GM19372 (cell line): ENCODE data around the gene LRRC8D.

Experiments
- ATAC-seq: cut with Tn5 transposase; IDR thresholded peaks from one replicate; pipeline ENCODE4 v1.9.1; 2021; ENCODE audit warnings: mild to moderate bottlenecking, low read depth, moderate library complexity; ENCODE audit not compliant: unreplicated experiment

Gene LRRC8D

DNA sequence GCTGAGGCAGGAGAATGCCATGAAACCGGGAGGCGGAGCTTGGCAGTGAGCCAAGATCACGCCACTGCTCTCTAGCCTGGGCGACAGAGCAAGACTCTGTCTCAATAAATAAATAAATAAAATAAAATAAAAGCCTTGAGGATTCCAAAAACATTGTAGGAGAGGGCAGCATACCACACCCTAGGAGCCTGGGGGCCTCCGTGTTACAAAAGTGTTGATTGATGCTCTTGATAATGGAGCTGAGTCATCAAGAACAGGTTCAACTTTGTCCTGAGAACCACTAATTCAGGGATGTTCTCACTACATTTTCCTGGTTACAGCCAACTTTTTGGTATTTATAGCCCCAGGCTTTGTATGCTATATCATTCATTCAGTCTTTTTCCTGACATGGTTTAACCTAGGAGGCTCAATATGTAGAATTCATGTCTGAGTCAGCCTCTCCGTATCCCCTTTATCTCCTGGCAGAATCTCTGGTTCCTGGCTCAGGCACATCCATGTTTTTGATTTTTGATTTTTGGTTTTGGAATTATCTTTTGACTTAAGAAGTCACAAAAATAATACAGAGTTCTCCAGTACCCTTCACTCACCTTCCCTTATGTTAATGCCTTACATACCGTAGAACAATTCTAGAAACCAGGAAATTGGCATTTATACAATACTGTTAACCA is 69.4 kb downstream of the LRRC8D start:
- ATAC-seq: no peak

DNA sequence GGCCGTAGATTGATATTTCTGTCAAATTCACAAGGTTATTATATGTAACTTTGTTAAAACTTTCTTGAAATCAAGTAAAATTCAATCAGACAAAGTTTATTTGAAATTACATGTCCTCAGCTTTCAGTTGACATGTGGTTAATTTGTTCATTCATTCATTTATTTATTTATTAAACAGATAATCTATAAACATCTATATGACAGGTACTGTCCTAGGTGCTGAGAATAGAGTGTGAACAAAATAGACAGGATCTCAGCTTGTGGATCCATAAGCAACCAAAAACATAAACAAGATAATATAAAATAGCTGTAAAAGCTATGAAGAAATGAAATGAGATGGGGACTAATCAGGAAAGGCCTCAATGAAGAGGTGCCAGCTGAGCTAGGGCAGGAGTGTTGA is 72.0 kb downstream of the LRRC8D start:
- no peak for ATAC-seq

DNA sequence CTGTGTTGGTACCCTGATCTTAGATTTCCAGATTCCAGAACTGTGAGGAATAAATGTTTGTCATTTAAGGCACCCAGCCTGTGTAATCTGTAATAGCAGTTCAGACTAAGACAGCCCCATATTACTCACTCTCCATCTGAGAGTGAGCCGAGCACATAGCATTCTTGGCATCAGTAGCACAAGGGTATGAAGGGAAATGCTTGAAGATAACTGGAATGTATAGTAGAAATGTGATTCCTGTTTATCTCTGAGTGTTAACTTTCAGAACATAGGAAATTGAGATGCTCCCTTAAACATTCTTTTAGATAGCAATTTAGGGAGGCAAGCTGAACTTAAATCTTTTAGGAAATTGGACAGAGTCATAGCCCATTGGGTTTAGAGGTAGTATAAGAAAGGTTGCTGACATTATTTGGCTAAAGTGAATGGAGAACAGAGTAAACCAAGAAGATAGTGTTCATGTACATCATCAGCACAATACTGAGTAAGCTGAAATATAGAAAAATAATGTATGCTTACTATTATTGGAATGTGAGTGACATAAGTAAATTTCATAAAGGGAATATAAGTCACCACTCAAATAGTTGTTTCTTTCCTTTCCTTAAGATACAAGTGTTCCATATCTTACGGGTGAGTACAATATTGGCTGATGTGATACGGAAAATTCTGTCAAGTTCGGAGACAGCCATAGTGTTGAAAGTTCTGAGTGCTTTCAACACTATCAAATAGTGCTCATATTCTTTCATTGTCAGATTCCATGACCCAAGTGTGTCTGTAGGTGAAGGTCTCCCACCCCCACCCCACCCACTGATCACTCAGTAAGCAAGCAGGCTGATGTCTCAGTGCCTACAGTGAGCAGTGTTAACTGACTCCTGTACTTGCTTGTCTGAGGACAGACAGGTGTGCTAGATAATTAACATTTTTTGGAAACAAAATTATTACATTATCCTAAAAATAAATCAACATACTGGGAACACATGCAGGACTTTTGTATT is 73.7 kb downstream of the LRRC8D start:
- no peak for ATAC-seq

DNA sequence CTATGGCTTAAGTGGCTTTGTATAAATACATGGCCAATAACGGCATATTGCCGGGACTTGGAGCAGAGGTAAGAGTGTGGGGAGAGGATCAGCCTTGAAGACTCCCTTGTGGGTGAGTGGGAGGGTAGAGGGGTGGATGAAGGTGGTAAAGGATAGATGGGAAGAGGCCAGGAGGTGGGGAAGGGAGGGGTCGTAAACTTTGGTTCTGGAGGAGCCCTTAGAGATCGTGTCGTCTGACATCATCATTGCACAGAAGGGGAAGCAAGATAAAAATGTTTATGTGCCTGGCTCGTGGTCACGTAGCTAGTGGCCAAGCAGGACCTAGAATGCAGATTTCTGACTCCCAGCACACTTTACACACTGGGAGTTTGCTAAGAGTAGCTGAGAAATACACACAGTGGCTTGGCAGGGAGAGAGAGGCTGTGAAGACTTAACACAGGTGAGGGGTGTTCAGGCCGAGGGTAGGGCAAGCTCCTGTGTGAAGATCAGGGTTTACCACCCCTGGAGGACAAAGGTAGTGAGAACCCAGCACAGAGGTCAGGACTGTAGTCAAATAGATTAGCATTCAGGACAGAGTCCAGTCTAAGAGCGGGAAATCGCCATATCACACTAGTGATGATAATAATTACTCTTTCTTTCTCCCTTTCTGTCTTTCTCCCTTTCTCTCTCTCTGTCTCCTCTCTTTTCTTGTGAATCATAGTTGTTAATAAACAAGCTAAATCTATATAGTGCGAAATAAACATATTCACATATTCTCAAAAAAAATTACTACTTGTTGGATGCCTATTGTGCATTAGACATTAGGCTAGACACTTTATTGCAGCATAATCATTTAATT is 75.5 kb downstream of the LRRC8D start:
- ATAC-seq: no peak

DNA sequence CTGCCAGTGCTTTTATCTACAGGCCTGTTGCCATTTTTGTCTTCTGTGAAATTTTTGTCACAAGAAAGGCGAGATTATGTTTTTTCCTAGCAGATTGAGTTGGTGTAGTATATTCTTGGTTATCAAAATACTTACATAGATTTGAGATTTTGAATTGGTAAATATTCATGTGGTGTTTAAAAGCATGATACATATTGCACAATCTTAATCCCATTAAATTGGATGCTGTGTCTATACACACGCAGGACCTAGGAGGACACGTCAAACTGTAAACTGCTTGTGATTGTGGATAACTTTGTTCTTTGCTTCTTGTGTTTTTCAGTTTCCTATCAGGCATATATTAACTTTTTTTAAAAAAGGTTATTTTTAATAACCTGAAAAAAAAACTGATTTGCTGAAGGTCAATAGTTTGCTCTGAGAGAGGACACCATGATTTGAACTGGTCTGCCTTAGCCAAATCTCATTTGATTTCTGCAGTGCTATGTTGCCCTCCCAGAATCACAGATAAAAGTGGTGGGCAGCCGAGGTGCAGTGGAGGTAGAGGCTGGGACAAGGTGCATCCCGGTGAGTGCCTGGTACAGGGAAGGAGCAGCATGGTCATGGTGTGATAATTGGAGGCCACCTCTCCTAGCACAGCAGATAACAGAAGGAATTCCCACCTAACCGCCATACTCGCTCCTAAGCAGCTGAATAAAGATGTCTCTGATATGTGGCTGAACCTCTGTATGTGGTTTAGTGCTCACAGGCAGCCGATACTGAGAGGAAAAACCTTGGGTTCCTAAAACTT is 76.7 kb downstream of the LRRC8D start:
- no peak for ATAC-seq

DNA sequence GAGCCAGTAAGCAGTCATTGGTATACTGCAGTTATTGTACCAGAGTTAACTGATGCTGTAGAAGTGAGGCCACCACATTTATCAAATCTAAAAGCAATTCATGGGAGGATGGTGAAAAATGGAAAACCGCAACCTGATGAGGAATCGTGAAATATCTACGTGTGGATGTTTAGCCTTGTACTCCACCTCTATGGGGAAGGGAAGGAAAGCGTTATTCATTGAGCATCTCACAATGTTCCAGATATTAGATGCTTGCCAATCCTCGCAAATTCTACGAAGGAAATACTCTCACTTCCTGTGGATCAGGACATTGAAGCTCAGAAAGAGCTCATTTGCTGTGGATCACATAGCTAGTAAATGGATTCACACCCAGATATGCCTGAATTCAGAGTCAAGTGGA is 77.3 kb downstream of the LRRC8D start:
- ATAC-seq: no peak

DNA sequence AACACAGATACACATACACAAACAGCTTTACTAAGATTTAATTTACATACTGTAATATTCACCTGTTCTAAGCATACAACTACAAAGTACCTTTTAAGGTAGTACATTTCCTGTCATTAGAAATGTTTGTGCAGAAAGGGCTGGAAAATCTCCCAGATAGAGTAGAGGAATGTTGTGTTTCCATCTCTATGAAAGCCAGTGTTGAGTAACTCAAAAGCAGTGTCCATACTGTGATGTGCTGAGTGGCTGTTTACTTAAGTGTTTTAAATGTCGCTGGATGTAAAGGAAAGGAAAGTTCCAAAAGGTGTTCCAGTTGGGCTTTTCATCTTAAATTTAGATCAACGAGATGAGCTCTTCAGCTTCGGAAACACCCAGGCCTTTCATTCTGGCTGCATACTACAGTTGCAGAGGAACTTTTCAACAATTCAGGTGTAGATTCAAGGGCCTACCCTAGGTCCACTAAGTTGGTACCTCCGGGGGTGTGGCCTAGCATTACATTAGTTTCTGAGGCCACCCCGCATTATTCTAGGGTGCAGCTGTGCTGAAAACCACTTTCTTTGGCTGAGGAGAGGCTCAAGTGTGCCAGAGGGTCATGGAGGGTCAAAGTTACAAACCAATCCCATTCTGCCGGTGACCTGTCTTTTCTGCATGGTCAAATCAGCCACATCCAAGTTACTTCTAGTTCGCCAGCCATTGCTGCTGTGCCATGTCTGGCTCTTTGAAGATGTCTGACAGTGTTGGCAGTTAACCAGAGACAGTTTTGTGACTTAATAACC is 78.1 kb downstream of the LRRC8D start:
- no peak for ATAC-seq

DNA sequence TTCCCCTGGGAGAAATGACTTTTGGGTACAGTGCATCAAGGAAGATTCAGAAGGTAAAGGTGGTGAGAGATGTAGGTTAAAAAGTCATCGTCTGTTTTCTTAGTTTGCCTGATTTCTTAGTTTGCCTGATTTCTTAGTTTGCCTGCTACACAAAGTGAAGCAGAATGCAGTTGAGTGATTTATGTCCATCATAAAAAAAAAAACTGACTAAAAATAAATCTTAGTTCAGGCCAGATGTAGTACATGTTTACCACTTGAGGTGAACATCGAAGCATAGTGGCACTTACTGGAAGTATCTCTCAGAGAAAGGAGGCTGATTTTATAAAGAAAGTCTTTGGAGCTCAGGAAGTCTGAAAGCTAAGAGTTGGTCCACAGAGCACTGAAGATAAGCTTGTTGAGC is 79.5 kb downstream of the LRRC8D start:
- ATAC-seq: no peak

DNA sequence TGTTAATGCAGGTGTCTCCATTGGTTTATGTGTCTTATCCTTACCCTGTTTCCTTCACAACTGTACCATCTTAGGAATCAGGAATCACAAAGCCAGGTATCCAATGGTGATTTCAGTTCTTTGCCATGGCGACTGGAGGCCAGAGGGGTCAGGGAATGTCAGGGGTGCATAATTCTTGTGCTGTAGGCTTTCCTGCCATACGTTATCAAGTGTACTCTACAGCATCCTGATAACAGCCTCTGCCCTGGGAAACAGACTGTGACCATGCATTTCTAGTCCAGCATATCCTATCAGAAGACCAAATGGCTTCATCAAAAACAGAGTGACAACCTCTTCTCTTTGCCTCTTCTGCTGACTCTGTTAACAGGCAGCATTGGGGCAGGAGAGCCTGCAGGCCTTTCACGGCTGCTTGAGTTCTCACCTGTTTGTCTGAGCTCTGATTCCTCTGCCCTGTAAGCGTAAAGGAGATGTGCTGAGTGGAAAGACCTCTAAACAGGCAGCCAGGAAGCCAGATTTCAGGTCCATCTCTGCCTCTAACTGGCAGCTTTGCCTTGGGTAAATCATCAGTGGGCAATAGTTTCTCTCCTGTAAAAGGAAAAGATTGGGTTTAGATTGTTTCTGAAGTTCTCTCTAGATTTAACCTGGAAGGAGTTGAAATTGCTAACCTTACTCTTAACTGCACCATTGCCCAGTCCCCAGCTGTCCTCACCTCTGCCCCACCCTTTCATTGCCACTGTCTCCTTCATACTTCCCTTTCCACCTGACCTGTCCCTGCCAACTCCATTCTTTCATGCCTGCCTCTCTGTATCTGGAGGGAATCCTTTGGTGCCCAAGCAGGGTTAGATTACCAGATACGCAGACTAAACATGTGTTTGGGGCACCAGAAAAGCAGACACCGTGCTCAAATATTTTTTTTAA is 80.2 kb downstream of the LRRC8D start:
- ATAC-seq: no peak

DNA sequence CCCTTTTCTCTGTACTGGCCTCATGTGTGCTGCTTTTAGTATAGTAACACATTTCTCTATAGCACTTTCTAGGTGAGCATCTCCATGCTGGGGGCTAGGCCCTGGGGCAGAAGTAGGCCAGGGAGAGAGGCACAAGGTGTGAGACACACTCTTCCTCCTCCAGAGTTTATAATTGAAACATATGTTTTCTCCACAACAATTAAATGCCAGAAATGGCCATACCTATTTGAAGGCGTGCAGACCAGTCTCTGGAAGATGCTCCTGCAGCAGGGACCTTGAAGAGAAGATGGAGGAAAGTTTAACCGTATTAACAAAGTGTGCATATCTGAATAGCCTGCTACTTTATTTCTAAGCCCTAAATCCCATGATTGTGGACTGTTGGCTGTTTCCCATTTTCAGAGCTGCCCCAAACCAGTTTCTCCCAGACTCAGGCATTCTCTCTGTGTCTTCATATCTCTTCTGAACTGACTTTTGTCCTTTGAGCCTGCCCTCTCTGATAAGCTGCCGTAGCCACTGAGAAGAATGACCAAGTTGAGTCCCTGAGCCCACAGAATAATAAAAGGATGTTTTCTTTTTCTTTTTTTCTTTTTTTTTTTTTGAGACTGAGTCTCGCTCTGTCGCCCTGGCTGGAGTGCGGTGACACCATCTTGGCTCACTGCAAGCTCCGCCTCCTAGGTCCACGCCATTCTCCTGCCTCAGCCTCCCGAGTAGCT is 81.3 kb downstream of the LRRC8D start:
- no peak for ATAC-seq

DNA sequence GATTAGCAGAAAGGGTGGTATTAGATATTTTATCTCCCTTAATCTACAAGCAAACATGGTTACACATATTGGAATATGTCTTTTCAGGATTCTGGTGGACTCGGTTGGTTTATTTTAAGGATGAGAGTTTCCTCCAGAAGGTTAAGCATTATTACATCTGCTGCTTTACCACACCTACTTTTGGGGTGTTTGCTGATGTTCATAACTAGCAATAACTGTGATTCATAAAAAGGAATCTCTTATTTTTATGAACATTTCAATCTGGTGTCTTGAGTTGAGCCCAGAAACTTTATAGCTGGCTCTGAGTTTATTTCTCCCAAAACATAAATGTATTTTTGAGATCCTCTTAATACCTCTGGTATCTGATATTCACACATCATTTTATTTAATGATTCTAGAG is 82.7 kb downstream of the LRRC8D start:
- ATAC-seq: no peak

DNA sequence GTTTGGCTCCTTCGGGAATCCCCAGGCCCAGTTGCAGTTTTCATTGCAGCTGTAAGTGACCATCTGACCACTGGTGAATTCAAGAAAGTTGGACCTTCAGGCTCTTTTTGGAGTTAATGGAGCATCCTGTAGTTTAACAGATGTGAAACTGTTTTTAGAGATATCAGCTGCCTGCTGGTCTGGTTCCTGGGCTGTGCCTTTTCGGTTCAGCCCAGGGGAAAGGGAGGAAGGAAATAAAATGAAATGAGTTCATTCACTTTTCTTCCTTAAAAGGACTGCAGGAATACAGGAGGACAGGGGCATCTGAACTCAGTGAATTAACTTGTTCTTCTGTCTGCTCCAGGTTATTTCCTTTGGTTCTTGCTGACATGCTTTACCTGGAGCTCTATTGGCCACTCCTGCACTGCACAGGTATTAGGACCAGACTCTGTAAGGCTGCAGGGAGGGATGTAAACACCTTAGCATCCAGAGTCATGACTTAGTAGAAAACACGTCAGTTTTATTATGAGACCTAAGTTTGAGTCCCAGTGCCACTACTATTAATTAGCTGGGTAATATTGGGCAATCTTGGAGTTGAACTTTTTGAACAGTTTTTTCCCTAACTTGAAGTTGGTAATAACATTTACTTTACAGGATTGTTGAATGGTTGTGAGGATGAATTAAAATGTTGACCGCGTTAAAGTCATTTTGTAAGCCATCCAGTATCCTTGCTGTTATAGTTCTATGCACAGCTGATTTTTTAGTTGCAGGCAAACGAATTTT is 83.6 kb downstream of the LRRC8D start:
- ATAC-seq: no peak

DNA sequence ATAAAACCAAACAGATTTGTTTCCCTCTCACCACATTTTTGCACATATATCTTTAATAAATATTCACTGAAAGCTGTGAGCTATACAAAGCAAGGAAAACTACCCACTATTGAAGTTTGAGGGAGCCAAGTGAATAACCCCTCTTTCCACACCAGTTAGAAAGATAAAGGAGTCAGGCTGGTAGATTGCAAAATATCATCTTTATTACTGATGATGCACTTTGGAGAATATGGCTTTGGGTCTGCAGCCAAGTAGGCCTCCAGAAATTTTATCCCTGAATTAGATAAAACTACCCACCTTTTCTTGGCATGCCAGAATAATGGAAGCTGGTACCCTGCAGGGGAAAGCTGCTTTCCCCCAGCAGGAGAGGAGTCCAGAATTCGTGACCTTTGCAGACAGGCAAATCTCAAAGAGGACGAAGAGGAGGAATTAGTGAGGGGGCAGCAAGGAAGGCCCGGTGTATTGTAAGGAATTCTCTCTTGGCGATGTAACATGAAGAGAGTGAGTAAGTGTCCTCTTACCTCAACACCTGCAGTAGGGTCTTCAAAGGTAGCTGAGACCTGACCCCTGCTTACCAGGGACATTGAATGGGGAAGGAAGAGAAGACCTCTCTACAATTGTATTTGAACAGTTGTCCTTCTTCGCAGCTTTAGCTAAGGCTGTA is 84.7 kb downstream of the LRRC8D start:
- ATAC-seq: no peak

DNA sequence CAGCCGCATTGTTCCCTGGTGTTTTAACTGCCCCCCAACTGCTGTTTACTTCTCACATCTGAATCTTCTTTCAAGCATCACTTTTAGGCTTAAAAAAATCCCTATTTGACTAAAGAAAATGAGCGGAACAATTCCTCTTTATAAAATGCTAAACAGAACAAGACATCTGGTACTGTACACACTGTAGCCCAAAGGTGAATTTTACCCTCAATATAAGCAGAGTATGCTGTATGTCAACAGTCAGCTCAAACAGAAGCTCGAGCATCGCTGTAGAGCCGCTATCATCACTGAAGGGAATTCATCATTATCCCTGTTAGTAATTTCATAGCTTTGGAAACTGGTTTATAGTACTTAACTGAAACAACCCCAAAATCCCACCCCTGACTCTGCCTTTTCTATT is 85.3 kb downstream of the LRRC8D start:
- ATAC-seq: no peak

DNA sequence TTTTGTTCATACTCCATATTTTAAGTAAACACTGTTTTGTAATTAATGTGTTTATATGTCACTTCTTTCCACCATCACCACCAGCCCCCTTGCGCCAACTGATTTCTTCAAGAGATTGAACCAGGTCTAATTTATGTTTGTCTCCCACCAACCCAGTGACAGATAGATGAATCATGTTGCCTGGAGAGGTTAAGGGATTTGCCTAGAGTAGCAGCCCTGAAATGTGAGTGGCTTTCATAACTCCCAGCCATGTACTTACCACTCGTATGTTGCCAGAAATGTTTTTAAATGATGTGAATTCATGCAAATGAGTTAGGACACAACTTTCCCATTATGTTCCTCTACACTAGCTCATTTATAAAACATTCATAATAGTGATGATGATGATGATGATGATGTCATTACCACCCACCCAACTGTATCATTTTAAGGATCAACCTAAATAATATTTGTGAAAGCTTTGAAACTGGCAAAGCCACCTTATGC is 86.9 kb downstream of the LRRC8D start:
- ATAC-seq: no peak

DNA sequence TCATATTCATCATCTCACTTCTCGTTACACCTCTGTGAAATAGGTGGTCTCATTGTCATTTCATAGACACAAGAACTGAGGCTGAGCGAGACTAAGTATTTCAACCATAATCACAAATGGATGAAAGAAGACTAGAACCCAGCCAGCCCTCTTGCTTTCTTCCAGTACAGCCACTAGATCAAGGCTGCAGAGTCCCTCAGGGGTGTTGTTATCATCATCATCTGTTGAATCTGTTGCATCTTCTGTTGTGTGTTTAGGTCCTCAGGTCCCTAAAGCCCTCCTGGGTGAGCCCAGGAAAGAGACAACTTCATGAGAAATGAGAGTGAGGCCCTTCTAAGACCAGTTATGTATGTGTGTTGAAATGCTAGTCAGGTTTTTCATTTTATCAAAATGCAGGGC is 87.4 kb downstream of the LRRC8D start:
- no peak for ATAC-seq
